Measurements from ENCODE around the gene OBSL1. TPM values are rescaled to one million over a fixed set of nuclear protein-coding genes. Genes with fewer than 3 reads are reported as not detected.
A peak's percentile ranks its signal among the peaks of the same experiment; 100 is the strongest.

Gene OBSL1
- total and polyA plus RNA-seq, 10 of the 15 experiments (the other 5 are each of a cell fraction or from before 2014, with no cell fraction given): 0.14 to 0.77 TPM; not detected in 8

DNA sequence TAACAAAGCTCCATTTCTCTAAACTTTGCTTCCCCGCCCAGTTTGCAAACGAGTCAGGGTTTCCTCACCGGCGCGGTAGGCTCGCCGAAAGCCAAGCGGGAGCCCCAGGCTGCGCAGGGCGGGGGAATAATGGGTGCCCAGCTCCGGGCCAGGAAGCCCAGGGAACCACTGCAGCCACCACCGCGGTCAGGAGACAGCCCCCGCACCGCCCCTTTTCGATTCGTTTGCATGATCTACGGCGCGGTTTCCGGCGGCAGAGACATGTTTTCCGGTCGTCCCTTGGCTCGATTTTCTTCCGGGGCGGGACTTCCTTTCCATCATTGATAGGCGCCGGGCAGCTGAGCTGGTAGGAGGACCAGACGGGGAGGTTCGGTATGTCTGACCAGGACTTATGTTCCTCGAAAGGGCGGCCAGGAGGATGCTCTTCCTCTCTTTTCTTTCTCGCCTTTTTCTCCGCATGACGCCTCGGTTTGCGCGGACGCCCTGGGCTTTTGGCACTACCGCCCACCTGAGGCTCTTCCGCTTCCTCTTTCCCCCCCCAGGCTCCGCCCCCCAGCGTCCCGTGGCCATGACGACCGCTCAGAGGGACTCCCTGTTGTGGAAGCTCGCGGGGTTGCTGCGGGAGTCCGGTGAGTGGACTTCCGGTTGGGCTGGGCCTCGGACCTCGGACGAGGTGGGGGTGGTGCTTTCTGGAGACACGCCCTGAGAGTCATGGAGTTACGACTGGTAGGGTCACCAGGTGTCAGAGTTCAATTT lies 26.4 kb upstream of the OBSL1 start, which contains the start of gene STK11IP (continued):
- TF ChIP-seq, protein P1, sequence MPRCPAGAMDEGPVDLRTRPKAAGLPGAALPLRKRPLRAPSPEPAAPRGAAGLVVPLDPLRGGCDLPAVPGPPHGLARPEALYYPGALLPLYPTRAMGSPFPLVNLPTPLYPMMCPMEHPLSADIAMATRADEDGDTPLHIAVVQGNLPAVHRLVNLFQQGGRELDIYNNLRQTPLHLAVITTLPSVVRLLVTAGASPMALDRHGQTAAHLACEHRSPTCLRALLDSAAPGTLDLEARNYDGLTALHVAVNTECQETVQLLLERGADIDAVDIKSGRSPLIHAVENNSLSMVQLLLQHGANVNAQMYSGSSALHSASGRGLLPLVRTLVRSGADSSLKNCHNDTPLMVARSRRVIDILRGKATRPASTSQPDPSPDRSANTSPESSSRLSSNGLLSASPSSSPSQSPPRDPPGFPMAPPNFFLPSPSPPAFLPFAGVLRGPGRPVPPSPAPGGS (IDR thresholded peaks at IDR 0.05; ENCODE audit: borderline replicate concordance, insufficient read depth, low read depth, low read length, poor library complexity, severe bottlenecking): no peak
- no peak for TF ChIP-seq SIX5 (IDR thresholded peaks at IDR 0.05; ENCODE audit: low read depth, low read length, severe bottlenecking)
- TF ChIP-seq POU2F2 (IDR thresholded peaks at IDR 0.05; ENCODE audit: borderline replicate concordance, low read depth, low read length): peak; percentile 92; the same call in 2 of the 3 replicates
- peak; percentile 74 for TF ChIP-seq IKZF1 (conservative IDR thresholded peaks at IDR 0.05)
- no peak for TF ChIP-seq NFYA (IDR thresholded peaks at IDR 0.05; ENCODE audit: borderline replicate concordance, low read depth, low read length)
- TF ChIP-seq, protein P2, sequence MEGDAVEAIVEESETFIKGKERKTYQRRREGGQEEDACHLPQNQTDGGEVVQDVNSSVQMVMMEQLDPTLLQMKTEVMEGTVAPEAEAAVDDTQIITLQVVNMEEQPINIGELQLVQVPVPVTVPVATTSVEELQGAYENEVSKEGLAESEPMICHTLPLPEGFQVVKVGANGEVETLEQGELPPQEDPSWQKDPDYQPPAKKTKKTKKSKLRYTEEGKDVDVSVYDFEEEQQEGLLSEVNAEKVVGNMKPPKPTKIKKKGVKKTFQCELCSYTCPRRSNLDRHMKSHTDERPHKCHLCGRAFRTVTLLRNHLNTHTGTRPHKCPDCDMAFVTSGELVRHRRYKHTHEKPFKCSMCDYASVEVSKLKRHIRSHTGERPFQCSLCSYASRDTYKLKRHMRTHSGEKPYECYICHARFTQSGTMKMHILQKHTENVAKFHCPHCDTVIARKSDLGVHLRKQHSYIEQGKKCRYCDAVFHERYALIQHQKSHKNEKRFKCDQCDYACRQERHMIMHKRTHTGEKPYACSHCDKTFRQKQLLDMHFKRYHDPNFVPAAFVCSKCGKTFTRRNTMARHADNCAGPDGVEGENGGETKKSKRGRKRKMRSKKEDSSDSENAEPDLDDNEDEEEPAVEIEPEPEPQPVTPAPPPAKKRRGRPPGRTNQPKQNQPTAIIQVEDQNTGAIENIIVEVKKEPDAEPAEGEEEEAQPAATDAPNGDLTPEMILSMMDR (IDR thresholded peaks at IDR 0.05 in 2 of 3, conservative IDR thresholded peaks at IDR 0.05 in 1 of 3; ENCODE audit: control insufficient read depth in 2 of 3, extremely low read depth in 1 of 3, insufficient read depth in 1 of 3, low read depth in 3 of 3, low read length in 3 of 3): no peak
- TF ChIP-seq, protein P3, sequence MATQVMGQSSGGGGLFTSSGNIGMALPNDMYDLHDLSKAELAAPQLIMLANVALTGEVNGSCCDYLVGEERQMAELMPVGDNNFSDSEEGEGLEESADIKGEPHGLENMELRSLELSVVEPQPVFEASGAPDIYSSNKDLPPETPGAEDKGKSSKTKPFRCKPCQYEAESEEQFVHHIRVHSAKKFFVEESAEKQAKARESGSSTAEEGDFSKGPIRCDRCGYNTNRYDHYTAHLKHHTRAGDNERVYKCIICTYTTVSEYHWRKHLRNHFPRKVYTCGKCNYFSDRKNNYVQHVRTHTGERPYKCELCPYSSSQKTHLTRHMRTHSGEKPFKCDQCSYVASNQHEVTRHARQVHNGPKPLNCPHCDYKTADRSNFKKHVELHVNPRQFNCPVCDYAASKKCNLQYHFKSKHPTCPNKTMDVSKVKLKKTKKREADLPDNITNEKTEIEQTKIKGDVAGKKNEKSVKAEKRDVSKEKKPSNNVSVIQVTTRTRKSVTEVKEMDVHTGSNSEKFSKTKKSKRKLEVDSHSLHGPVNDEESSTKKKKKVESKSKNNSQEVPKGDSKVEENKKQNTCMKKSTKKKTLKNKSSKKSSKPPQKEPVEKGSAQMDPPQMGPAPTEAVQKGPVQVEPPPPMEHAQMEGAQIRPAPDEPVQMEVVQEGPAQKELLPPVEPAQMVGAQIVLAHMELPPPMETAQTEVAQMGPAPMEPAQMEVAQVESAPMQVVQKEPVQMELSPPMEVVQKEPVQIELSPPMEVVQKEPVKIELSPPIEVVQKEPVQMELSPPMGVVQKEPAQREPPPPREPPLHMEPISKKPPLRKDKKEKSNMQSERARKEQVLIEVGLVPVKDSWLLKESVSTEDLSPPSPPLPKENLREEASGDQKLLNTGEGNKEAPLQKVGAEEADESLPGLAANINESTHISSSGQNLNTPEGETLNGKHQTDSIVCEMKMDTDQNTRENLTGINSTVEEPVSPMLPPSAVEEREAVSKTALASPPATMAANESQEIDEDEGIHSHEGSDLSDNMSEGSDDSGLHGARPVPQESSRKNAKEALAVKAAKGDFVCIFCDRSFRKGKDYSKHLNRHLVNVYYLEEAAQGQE (IDR thresholded peaks at IDR 0.05; ENCODE audit: low read depth, low read length): no peak
- TF ChIP-seq SMAD1 (IDR thresholded peaks at IDR 0.05; ENCODE audit: low read depth, partially characterized antibody): peak; percentile 44
- TF ChIP-seq ZSCAN29 (IDR thresholded peaks at IDR 0.05): no peak
- TF ChIP-seq, protein P4, sequence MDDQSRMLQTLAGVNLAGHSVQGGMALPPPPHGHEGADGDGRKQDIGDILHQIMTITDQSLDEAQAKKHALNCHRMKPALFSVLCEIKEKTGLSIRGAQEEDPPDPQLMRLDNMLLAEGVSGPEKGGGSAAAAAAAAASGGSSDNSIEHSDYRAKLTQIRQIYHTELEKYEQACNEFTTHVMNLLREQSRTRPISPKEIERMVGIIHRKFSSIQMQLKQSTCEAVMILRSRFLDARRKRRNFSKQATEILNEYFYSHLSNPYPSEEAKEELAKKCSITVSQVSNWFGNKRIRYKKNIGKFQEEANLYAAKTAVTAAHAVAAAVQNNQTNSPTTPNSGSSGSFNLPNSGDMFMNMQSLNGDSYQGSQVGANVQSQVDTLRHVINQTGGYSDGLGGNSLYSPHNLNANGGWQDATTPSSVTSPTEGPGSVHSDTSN (IDR thresholded peaks at IDR 0.05; ENCODE audit: insufficient replicate concordance, low read depth, low read length): no peak
- TF ChIP-seq GABPA (IDR thresholded peaks at IDR 0.05; ENCODE audit: low read depth): peak; percentile 97
- no peak for TF ChIP-seq ZNF217 (IDR thresholded peaks at IDR 0.05)
- TF ChIP-seq ESRRA (IDR thresholded peaks at IDR 0.05; ENCODE audit: low read length): no peak
- peak; percentile 80 for TF ChIP-seq CHD2 (IDR thresholded peaks at IDR 0.05; ENCODE audit: borderline replicate concordance, low read depth, low read length)
- TF ChIP-seq SREBF1 (IDR thresholded peaks at IDR 0.05; ENCODE audit: low read length): no peak
- no peak for TF ChIP-seq CBX5 (IDR thresholded peaks at IDR 0.05; ENCODE audit: low read depth)
- no peak for TF ChIP-seq MYC (IDR thresholded peaks at IDR 0.05; ENCODE audit: insufficient read depth, insufficient read length, insufficient replicate concordance, low read length, severe bottlenecking)
- TF ChIP-seq, protein P5, sequence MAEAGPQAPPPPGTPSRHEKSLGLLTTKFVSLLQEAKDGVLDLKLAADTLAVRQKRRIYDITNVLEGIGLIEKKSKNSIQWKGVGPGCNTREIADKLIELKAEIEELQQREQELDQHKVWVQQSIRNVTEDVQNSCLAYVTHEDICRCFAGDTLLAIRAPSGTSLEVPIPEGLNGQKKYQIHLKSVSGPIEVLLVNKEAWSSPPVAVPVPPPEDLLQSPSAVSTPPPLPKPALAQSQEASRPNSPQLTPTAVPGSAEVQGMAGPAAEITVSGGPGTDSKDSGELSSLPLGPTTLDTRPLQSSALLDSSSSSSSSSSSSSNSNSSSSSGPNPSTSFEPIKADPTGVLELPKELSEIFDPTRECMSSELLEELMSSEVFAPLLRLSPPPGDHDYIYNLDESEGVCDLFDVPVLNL (IDR thresholded peaks at IDR 0.05; ENCODE audit: low read depth, low read length): no peak
- peak; percentile 22 for TF ChIP-seq RELA (IDR thresholded peaks at IDR 0.05; ENCODE audit: borderline replicate concordance, partially characterized antibody)
- no peak for TF ChIP-seq PAX5 (IDR thresholded peaks at IDR 0.05; ENCODE audit: borderline replicate concordance, low read depth, low read length)
